H4 (cell line): ENCODE results near the gene FCHO1. TPM values are rescaled to one million over a fixed set of nuclear protein-coding genes. Genes with fewer than 3 reads are reported as not detected.
"Not testable (repeated sequence)": the region's sequence is repeated elsewhere in the genome, so short reads cannot be mapped to it uniquely, and the experiment has no call there.

ENCODE experiments used
- DNase-seq: peaks from one replicate; pipeline ENCODE4 v3.0.0-alpha.2; 2015; ENCODE audit warnings: low spot score
- total RNA-seq: library from RNA; depleted of rRNA; stranded (reverse); fragments of >200 nt; shearing (Covaris generic); gene quantifications from 2 replicates; pipeline ENCODE4 v1.2.3, GENCODE V29; 2014

FCHO1 gene
- total RNA-seq, 1 experiment from 2014 or later: 0.58 TPM

DNA sequence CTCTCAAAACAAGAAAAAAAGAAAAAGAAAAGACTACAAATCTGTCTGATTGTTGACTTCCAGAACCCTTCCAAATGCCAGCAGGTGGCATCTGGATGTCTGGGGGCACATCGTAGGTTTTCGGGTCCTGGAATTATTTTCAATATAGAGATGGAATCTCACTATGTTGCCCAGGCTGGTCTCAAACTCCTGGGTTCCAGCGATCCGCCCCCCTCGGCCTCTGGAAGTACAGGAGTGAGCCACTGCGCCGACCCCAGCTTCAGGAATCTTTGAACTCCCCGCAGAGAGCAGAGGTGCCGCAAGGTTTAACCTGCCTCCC lies 43.1 kb downstream of the FCHO1 start:
- no peak for DNase-seq

DNA sequence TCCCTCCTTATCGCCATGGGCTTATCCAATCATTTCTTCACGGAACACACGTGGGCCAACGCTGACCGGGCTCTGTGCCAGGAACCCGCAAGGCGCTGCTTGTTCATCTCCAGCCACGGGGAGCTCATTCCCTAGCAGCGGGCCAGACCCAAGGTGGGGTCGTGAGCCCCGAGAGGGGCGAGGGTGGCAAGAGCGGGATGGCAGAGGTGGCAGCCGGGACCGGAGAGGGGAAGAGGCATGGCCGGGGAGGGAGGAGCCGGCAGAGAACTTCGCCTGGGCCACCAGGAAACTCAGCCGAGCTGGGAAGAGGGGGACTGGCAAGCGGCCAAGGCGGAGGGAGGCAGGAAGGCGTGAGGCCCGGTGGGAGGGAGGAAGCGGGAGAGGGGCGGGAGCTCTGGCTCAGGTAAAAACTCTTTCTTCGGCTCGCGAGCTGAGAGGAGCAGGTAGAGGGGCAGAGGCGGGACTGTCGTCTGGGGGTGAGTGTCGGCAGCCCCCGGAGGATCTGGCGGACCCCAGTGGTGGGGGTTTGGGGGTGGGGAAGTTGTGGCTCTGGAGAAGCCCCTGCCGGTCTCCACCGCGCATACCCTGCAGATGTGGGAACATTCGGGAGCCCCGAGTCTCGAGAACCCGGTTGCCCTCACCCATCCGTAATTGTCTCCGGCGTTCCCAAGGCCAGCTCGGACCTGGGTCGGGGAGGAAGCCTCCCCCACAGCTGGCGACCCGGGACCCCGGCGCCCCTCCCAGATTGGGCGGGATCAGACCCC lies 43.6 kb downstream of the FCHO1 start, which contains the start of gene B3GNT3:
TSS of gene B3GNT3 (plus strand) at position 408 of the 764 bp plus-strand sequence. CDS start 12,670 bp downstream, outside the sequence.
- no peak for DNase-seq

DNA sequence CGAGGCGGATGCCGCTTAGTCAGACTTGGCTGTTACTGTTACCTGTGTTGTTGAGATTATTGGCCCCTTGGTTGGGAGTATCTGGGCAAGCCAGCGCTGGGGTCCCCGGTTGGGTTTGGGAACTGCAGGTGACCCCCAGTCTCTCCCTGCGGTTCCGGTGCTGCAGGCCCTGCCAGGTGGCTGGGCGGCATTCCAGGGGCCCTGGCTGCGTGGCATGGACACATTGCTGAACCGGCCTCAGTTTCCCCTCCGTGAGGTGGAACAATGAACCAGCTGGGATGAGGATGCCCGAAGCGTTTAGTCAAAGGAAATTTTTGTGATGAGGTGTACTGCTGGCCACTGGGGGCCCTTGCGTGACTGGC lies 44.2 kb downstream of the FCHO1 start:
- DNase-seq: no peak

DNA sequence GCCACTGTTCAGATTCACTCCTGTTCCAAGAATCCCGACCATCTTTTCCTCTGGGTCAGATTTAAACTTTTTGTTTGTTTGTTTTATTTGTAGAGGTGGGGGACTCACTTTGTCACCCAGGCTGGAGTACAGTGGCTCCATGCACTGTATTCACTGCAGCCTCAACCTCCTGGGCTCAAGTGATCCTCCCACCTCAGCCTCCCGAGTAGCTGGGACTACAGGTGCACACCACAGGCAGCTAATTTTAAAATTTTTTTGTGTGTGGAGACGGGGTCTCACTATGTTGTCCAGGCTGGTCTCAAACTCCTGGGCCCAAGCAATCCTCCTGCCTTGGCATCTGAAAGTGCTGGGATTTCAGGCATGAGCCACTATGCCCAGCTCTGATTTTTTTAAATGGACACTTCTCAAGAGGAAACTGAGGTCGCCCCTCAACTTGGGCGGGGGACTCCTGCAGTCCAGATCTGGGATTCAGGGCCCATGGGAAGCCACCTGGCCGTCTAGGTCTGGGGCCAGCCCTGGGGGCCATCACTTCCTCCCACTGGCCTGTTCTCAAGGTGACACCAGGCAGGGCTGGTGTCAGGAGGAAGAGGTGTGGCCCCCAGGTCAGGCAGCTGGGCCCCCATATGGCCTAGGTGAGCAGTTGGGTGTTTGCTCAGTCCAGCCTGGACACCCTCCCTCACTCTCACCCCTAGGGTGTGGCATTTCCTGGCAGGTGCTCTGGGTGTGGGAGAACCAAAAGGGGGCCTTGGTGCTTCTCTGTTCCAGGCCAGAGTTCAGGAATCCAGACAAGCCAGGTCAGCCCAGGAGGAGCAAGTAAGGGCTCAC lies 44.9 kb downstream of the FCHO1 start:
- DNase-seq: no peak

DNA sequence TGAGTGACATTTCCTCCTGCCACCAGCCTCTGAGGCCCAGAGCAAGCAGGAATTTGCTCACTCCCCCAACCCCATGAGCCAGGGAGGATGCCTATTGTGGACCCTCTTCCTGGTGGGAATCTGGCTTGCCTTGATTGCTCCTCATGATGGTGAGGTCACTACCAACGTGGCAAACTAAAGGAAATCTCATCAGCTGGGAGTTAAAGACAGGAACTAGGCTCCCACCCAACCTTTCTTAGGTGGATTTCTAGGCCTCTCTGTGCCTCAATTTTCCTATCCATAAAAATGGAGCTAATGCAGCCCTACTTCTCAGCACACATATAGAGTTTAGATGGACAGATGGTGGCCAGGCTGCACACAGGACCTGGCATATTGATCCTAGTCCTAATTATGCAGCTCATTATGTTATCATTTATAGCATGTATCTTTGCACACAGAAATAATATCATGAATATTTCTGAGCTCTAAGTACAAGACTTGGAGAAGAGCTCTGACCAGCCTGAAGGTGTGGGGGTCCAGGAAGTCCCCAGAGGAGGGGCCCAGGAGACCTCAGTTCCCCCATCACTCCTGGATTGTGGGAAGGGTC lies 45.7 kb downstream of the FCHO1 start:
- no peak for DNase-seq

DNA sequence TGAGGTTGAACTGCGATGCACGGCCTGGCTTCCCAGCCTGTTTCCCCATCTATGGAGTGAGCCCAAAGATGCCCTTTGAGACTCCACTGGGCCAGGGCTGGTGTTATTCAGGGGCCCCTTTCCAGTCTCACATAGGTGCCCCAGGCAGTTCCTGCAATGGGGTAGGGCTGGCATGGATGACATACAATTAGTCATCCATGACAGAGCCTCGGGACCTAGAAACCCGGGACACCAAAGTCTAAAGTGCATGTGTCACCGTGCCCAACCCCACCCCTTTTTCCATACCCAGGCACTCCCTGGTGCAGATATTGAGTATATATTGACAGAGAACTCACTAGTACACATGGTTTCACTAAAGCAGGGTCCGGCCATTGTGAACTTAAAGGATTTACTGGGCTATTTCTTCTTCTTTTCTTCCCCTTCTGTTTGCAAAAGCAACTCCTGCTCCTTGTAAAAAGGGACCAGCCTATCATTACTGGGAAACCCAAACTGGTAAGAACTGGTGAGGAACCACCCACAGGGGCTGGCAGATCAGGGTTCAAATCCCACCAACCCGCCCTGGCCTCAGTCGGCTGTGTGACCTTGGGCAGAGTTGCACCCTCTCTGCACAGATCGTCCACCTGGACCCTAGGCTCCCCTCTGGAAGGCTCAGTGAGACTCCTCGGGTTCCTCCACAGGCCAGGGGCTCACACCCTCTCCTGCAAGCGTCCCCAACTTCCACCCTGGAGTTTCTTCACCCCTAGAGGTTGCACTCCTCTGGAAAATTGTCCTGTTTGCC lies 46.3 kb downstream of the FCHO1 start:
- DNase-seq: peak; percentile 56

DNA sequence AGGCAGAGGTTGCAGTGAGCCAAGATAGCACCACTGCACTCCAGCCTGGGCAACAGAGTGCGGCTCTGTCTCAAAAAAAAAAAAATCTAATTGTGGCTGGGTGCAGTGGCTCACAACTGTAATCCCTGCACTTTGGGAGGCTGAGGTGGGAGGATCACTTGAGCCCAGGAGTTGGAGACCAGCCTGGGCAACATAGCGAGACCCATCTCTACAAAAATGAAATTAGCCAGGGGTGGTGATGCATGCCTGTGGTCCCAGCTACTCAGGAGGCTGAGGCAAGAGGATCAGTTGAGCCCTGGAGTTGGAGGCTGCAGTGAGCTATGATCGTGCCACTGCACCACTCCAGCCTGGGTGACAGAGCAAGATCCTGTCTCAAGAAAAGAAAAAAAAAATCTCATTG lies 47.3 kb downstream of the FCHO1 start:
- not testable (repeated sequence) for DNase-seq

DNA sequence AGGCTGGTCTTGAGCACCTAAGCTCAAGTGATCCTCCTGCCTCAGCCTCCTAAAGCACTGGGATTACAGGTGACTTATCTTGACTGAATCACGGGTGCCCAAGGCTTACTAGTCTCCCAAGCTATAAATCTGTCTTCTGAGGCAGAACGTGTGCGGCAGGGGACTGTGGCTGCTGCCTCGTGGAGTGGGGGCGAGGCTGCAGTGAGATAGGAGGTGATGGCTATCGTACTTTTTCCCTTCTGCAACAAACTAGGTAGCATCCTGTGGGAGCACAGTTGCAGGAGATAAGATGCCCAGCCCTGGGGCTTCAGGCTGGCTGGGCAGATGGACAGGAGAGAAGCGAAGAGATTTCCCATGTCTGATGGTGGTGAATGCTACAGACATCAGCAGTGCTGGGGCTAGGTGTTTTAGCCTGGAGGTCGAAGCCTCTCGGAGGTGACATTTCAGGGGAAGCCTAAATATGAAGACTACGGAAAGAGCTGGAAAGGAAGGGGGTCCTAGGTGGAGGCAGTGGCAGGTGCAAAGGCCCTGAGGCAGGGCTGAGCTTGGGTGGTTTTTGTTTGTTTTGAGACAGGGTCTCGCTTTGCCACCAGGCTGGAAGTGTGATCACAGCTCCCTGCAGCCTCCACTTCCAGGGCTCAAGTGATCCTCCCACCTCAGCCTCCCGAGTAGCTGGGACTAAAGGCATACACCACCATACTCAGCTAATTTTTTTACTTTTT lies 51.0 kb downstream of the FCHO1 start:
- no peak for DNase-seq

DNA sequence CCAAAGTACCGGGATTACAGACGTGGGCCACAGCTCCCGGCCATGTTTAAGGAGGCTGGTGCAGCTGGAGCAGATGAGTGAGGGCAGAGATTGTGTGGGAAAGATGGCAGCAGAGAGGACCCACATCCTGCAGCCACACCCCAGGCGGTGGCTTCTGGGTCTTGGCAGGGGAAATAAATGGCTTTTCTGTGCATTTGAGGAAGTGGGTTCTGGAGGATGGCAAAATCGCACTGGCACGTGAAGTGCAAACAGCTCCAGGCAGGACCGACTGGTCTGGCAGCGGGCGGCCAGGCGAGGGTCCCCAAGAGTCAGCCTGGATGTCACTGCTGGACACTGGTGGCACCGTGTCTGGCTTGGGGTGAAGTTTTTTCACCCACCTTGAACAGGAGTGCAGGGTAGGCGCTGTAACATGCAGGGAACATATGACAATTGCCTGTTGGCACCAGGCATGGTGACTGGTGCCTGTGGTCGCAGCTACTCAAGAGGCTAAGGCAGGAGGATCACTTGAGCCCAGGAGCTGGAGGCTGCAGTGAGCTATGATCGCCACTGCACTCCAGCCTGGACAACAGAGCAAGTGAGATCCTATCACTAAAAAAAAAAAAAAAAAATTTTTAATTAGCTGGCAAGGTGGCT lies 52.1 kb downstream of the FCHO1 start:
- no peak for DNase-seq

DNA sequence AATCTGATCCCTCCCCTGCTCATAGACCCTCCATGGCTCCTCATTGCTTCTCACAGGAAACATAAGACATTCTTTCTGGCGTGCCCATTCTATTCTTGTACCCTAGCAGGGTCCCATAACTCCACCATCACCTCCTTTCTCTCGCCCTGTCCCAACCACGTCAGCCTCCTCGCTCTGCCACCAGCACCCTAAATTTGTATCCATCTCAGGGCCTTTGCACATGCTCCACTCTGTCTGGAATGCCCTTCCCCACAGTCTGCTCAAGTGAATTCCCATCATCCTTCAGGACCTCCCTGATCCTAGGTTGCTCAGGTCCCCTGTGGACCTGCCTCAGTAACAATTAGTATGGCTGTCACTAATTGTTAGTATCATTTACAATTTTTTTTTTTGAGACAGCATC lies 54.1 kb downstream of the FCHO1 start:
- DNase-seq: no peak

DNA sequence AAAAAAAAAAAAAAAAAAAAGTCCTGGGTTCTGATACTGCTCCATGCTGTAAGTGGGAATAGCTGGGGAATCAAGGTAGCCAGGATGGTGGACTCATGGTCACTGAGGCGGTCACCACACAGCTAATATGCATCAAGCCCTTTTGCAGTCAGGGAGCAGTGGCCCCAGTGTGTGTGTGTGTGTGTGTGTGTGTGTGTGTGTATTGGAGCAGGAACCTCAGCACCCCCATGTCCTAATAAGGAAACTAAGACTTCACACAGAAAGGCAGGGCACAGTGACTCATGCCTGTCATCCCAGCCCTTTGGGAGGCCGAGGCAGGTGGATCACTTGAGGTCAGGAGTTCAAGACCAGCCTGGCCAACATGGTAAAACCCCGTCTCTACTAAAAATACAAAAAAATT lies 55.7 kb downstream of the FCHO1 start:
- DNase-seq: no peak

DNA sequence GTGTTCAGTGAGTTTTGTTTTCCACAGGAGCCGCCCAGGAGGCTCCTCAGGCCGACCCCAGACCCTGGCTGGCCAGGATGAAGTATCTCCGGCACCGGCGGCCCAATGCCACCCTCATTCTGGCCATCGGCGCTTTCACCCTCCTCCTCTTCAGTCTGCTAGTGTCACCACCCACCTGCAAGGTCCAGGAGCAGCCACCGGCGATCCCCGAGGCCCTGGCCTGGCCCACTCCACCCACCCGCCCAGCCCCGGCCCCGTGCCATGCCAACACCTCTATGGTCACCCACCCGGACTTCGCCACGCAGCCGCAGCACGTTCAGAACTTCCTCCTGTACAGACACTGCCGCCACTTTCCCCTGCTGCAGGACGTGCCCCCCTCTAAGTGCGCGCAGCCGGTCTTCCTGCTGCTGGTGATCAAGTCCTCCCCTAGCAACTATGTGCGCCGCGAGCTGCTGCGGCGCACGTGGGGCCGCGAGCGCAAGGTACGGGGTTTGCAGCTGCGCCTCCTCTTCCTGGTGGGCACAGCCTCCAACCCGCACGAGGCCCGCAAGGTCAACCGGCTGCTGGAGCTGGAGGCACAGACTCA lies 56.5 kb downstream of the FCHO1 start:
- no peak for DNase-seq

DNA sequence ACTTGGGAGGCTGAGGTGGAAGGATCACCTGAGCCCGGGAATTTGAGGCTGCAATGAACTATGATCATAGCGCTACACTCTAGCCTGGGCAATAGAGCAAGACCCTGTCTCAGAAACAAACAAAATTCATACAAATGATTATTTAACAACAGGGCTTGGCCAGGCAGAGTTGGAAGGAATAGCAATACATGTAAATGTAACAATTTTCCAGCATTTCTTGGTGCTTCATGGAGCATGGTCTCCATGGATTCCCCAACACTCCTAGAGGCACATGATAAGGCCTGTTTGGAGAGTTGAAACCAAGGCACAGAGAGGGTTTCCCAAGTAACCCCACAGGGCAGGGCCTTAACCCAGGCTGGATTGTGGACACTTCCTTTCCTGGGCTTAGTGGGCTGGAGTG lies 59.8 kb downstream of the FCHO1 start:
- no peak for DNase-seq

DNA sequence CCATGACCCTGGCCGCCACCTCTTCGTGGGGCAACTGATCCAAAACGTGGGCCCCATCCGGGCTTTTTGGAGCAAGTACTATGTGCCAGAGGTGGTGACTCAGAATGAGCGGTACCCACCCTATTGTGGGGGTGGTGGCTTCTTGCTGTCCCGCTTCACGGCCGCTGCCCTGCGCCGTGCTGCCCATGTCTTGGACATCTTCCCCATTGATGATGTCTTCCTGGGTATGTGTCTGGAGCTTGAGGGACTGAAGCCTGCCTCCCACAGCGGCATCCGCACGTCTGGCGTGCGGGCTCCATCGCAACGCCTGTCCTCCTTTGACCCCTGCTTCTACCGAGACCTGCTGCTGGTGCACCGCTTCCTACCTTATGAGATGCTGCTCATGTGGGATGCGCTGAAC lies 60.4 kb downstream of the FCHO1 start:
- no peak for DNase-seq

DNA sequence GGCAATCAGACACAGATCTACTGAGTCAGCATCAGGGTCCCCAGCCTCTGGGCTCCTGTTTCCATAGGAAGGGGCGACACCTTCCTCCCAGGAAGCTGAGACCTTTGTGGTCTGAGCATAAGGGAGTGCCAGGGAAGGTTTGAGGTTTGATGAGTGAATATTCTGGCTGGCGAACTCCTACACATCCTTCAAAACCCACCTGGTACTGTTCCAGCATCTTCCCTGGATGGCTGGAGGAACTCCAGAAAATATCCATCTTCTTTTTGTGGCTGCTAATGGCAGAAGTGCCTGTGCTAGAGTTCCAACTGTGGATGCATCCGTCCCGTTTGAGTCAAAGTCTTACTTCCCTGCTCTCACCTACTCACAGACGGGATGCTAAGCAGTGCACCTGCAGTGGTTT lies 60.8 kb downstream of the FCHO1 start:
- no peak for DNase-seq

DNA sequence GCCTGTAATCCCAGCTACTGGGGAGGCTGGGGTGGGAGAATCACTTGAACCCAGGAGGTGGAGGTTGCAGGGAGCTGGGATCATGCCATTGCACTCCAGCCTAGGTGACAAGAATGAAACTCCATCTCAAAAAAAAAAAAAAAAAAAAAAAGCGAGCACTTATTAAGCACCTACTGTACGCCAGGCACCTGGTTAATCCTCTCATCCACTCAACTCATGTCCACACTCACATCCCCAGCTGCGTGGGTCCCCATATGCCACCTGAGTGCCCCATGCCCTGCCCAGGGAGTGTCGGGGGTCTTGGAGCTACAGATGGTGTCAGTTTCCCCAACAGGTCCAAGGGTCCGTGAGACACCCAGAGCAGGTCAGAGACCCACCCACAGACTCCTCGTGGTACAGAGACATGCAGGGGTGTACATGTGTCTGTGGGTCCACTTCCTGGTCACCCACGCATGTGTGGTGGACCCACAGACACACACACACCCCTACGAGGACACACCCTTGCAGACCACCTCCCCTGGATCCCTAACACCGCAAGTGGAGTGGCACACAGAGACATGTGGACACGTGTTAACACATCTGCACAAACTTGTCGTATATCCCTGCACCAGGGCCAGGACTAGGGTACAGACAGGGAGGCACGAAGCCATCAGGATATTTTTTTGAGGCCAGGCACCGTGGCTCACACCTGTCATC lies 66.5 kb downstream of the FCHO1 start:
- DNase-seq: no peak

DNA sequence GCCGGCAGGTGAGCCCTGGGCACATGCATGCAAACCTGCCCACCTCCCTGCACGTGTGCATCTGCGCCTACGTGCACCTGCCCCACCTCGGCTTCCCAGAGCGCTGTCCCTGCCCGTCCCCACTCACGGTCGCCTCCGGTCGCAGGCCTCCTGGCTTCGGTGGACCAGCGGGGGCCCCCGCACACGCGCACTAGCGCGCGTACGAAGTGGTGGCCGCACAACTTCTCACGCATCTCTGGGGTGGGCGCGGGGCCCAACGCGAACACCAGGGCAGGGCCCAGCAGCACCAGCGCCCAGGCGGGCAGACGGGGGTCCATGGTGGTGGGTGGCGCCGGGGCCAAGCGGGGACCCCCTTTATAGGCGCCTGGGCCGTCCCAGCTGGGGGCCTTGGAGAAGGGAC lies 69.9 kb downstream of the FCHO1 start, which contains the start of gene INSL3:
TSS of gene INSL3 (minus strand) at position 330 of the 400 bp plus-strand sequence. CDS start at position 317, 13 bp downstream.
- no peak for DNase-seq

DNA sequence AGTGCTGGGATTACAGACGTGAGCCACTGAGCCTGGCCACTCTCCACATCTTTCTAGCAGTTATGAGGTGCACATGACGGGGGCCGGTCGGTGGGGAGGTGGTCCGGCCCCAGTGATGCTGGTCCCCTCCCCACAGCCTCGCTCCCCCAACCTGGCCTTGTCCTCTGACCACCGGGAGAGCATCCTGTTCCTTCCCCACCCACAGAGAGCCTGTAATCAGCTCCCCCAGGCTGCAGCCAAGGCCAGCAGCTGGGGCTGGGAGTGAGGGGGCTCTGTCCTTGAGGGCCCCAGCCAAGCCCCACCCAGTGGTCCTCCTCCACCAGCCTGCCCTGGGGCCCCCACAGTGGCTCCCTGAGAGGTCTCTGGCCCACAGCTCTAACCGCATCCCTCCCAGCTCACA lies 73.1 kb downstream of the FCHO1 start:
- DNase-seq: no peak

DNA sequence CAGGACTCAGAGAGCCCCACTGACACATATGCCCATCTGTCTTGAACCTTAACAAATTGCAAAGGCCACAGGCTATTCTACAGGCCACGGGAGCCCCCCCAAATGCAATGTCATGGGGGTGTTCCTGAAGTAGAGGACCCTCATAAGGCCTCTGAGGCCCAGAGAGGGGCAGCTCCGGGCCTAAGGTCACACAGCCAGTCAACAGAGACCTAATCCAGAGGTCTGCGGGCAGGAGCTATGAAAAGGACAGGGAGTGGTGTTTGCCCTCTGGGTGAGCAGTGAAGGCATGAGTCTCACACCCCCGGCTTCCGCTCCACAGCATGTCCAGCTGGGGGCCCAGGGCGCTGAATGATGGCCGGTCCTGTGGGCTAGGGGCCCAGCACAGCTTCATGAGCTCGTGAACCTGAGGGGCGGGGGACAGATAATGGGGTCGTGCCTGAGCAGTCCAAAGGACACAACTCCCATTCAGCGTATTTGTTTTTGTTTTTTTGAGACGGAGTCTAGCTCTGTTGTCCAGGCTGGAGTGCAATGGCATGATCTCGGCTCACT lies 75.3 kb downstream of the FCHO1 start:
- DNase-seq: no peak
